Uterus (tissue), 2 donors: ENCODE results near the gene UBE2H.
"Not testable (repeated sequence)": the region's sequence is repeated elsewhere in the genome, so short reads cannot be mapped to it uniquely, and the experiment has no call there.

Experiments
- CTCF ChIP-seq, 4 experiments: fragments of 200-600 bp in 2 of 4; fragments of 450-650 bp in 2 of 4; sonication (generic) in 2 of 4; IDR thresholded peaks; one replicate each; pipeline ENCODE4 v1.5.1; 2016 to 2019; ENCODE audit warnings: antibody characterized with exemption in 4 of 4, mild to moderate bottlenecking in 2 of 4, moderate library complexity in 1 of 4
- POLR2A ChIP-seq, 2 donors: fragments of 450-650 bp; IDR thresholded peaks; one replicate each; pipeline ENCODE4 v1.6.1; 2016; ENCODE audit warnings: antibody characterized with exemption in 2 of 2, mild to moderate bottlenecking in 1 of 2, moderate library complexity in 1 of 2

DNA sequence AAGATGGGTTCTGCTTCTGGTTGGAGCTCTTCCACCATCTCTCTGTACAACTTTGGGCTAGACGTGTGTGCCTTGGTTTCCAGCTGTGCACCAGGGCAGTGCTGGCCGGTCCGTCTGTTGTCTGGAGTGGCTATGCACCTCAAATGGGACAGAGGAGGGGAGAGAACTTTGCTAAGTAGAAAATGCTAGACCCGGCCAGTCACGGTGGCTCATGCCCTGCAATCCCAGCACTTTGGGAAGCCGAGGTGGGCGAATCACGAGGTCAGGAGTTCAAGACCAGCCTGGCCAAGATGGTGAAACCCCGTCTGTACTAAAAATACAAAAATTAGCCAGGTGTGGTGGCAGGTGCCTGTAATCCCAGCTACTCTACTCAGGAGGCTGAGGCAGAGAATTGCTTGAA lies 158.3 kb downstream of the UBE2H start:
- TF ChIP-seq CTCF, POLR2A (IDR thresholded peaks at IDR 0.05): not testable (repeated sequence)
